ENCODE measurements around the gene TENT4B. TPM values are rescaled to one million over a fixed set of nuclear protein-coding genes. Genes with fewer than 3 reads are reported as not detected.

The TENT4B gene
- total RNA-seq, 1 donor from 2014 or later, result 13.2 TPM

DNA sequence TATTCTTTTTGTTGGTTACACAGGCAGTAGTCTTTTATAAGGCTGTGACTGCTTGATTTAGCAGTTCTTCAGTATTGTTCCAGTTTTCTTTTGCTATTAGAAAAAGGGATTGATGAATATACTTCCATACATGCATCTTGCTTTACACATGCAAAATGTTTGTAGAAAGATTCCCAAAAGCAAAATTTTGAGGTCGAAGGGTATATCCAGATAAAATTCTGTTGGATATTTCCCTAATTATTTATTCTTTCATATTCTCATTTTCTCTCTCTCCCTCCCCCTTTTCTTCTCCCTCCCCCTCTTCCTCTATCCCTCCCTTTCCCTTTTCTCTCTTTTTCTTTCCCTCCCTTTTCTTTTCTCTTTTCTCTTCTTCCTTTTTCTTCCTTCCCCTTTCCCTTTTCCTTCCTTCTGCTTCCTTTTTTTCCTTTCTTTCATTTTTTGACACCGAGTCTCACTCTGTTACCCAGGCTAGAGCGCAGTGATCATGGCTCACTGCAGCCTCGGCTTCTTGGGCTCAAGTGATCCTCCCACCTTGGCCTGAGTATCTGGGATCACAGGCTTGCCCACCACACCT lies 66.4 kb downstream of the TENT4B start:
- TF ChIP-seq, protein P1, sequence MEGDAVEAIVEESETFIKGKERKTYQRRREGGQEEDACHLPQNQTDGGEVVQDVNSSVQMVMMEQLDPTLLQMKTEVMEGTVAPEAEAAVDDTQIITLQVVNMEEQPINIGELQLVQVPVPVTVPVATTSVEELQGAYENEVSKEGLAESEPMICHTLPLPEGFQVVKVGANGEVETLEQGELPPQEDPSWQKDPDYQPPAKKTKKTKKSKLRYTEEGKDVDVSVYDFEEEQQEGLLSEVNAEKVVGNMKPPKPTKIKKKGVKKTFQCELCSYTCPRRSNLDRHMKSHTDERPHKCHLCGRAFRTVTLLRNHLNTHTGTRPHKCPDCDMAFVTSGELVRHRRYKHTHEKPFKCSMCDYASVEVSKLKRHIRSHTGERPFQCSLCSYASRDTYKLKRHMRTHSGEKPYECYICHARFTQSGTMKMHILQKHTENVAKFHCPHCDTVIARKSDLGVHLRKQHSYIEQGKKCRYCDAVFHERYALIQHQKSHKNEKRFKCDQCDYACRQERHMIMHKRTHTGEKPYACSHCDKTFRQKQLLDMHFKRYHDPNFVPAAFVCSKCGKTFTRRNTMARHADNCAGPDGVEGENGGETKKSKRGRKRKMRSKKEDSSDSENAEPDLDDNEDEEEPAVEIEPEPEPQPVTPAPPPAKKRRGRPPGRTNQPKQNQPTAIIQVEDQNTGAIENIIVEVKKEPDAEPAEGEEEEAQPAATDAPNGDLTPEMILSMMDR (IDR thresholded peaks at IDR 0.05), result no peak
- H3K36me3 Mint-ChIP-seq (ENCODE audit: low read depth), result peaks cover 54% of the 10 kb centered on the region
- intact Hi-C loops (cut with micrococcal nuclease), result loop anchor here (10.0 kb wide), 2 partner anchors 295 to 325 kb away; partner anchors contain the start of gene NKD1
- H3K4me3 Mint-ChIP-seq, result no peak overlapping the region
- no peaks in the 10 kb centered on the region for H3K27me3 Mint-ChIP-seq
- CTCF ChIA-PET, result no interaction called here
- POLR2A ChIA-PET, result no interaction called here
- H3K4me1 Mint-ChIP-seq, result no peaks in the 10 kb centered on the region
- ATAC-seq (ENCODE audit: low read depth) (no peak), DNase-seq (no peak)
- H3K27ac Mint-ChIP-seq, result no peak overlapping the region
- H3K9me3 Mint-ChIP-seq, result no peaks in the 10 kb centered on the region

DNA sequence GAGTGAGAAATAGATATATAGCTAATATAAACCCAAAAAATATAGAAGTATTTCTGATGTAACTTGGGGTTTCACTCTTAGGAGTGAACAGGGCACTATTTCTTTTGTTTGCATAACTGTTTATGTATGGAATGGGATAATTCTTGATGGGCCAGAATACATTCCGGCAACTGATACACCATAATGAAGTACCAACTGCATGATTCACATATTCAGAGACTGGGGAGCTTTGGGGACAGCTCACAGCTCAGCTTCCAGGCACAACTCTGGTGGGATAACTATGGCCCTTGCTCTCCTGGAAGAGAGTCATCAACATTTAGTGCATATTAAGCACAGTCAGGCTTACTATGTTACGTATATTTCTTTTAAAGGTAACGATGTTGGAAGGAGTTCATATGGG lies 71.2 kb downstream of the TENT4B start:
- ChIA-PET POLR2A (no interaction called here), CTCF (interaction anchor here (0.6 to 1.0 kb wide), 2 partner anchors 9 to 442 kb away, joined by 3 read pairs; no protein-coding TSS in a partner anchor)
- DNase-seq, result no peak
- H3K27ac Mint-ChIP-seq, result no peak overlapping the region
- no peaks in the 10 kb centered on the region for H3K27me3 Mint-ChIP-seq
- intact Hi-C loops (cut with micrococcal nuclease), result no loop called here
- no peaks in the 10 kb centered on the region for H3K4me1 Mint-ChIP-seq
- TF ChIP-seq, protein P1 (IDR thresholded peaks at IDR 0.05), result no peak
- H3K36me3 Mint-ChIP-seq (ENCODE audit: low read depth), result peaks cover 64% of the 10 kb centered on the region
- H3K4me3 Mint-ChIP-seq, result no peak overlapping the region
- ATAC-seq (ENCODE audit: low read depth), result no peak
- H3K9me3 Mint-ChIP-seq, result no peaks in the 10 kb centered on the region

DNA sequence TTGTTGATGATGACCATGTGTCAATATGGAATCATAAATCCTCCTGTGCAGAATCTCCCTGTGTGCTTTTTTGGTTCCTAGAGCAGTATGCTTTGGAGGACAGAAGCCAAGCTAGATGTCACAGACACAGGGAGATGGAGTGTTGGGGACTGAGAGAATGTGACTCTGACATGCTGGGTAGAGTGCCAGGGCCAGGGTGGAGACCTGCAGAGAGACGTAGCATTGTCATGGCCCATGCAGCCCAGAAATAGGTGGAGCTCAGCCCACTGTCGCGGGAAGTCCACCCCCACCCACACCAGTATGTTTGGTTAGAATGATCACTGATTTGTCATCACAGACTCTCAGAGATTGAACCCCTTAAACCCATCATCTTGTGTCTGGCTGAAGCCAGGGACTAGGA lies 74.0 kb downstream of the TENT4B start:
- intact Hi-C loops (cut with micrococcal nuclease), result no loop called here
- DNase-seq (no peak), ATAC-seq (ENCODE audit: low read depth) (no peak)
- ChIA-PET CTCF (interaction anchor here (1.1 to 1.6 kb wide), 2 partner anchors 16 to 127 kb away, joined by 4 read pairs; no protein-coding TSS in a partner anchor), POLR2A (no interaction called here)
- Mint-ChIP-seq H3K9me3 (no peaks in the 10 kb centered on the region), H3K36me3 (ENCODE audit: low read depth) (peaks cover 66% of the 10 kb centered on the region), H3K4me3 (no peak overlapping the region), H3K4me1 (no peaks in the 10 kb centered on the region), H3K27me3 (no peaks in the 10 kb centered on the region), H3K27ac (no peak overlapping the region)
- TF ChIP-seq, protein P1 (IDR thresholded peaks at IDR 0.05), result no peak

DNA sequence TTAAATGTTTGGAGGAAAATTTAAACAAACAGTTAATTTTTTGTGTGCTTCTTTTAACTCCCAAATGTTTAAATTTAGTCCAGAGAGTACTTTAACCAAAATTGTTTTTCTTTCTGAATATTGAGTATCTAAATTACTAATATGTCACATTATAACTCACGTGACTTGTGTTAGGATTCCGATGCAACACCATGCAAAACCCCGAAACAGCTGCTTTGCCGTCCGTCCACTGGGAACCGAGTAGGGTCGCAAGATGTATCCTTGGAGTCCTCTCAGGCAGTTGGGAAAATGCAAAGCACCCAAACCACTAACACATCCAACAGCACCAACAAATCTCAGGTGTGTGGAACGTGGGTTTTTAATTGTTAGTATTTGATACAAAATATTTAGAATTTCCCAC lies 74.6 kb downstream of the TENT4B start:
- peaks cover 64% of the 10 kb centered on the region for H3K36me3 Mint-ChIP-seq (ENCODE audit: low read depth)
- no peak overlapping the region for H3K27ac Mint-ChIP-seq
- intact Hi-C loops (cut with micrococcal nuclease), result no loop called here
- no peaks in the 10 kb centered on the region for H3K9me3 Mint-ChIP-seq
- TF ChIP-seq, protein P1 (IDR thresholded peaks at IDR 0.05), result no peak
- ATAC-seq (ENCODE audit: low read depth) (no peak), DNase-seq (no peak)
- POLR2A ChIA-PET, result no interaction called here
- no peaks in the 10 kb centered on the region for H3K4me1 Mint-ChIP-seq
- CTCF ChIA-PET, result interaction anchor here (1.1 to 1.6 kb wide), 2 partner anchors 16 to 127 kb away, joined by 4 read pairs; no protein-coding TSS in a partner anchor
- H3K4me3 Mint-ChIP-seq, result no peak overlapping the region
- no peaks in the 10 kb centered on the region for H3K27me3 Mint-ChIP-seq

DNA sequence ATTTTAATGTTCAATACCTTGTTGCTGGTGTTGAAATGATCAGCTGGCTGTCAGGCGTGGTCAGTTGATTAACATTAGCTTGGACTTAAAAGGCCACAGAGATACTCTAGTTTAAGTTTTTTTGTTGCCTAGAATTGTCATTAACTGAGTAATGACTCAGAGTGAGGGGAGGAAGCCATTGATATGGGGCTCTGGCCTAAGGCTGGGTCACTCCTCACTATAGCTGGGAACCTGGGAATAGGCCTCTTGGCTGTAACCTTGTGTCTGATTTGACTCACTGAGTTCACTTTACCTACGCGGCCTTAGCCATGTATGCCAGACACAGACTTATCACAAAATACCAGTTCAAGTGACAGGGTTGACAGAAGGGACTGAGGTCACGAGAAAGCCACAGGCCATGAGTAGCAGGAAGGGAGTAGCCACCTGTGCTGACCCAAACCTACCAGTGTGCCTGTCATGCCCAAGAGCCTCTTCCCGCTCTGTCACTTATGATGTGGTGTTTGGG lies 75.3 kb downstream of the TENT4B start:
- Mint-ChIP-seq H3K27ac (no peak overlapping the region), H3K4me1 (no peaks in the 10 kb centered on the region), H3K4me3 (no peak overlapping the region), H3K9me3 (no peaks in the 10 kb centered on the region), H3K36me3 (ENCODE audit: low read depth) (peaks cover 60% of the 10 kb centered on the region), H3K27me3 (no peaks in the 10 kb centered on the region)
- TF ChIP-seq, protein P1 (IDR thresholded peaks at IDR 0.05), result no peak
- ATAC-seq (ENCODE audit: low read depth) (no peak), DNase-seq (no peak)
- POLR2A ChIA-PET, result no interaction called here
- CTCF ChIA-PET, result interaction anchor here (1.6 kb wide), 1 partner anchor 17 kb away, joined by 4 read pairs; no protein-coding TSS in a partner anchor
- intact Hi-C loops (cut with micrococcal nuclease), result no loop called here

All from activated B cell treated with CpG ODN at 0.5 μM for 24 hours (primary cell).